GM12801 (cell line): ENCODE results near the gene FHIT.

Source experiments
- TF ChIP-seq, protein P1 (sequence below): IDR thresholded peaks from one replicate; pipeline ENCODE4 v1.5.1; 2011; ENCODE audit warnings: control low read depth; ENCODE audit not compliant: insufficient read length; ENCODE audit errors: extremely low read depth

Gene FHIT

DNA sequence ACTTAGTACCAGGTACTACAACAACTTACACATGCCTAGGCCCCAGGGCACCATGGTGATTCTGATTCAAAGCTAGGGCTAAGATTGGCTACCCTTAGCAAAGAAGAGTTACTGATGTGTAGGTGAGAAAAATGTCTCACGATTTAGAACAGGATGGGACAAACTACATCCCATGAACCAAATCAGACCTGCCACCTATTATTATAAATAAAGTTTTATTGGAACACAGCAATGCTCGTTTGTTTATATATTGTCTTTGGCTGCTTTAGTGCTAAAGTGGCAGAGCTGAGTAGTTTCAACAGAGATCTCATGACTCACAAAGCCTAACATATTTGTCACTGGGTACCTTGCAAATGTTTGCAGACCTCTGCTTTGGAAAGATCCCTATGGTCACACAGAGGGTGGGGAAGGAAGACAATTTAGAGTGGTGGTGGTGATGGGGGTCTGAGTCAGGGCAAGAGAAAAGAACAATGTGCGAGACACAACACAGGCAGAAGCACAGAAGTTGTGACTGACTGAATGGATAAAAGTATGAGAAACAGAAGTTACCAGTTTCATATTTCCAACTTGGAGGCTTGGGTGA, 1430.8 kb downstream of the FHIT start:
- TF ChIP-seq, protein P1, sequence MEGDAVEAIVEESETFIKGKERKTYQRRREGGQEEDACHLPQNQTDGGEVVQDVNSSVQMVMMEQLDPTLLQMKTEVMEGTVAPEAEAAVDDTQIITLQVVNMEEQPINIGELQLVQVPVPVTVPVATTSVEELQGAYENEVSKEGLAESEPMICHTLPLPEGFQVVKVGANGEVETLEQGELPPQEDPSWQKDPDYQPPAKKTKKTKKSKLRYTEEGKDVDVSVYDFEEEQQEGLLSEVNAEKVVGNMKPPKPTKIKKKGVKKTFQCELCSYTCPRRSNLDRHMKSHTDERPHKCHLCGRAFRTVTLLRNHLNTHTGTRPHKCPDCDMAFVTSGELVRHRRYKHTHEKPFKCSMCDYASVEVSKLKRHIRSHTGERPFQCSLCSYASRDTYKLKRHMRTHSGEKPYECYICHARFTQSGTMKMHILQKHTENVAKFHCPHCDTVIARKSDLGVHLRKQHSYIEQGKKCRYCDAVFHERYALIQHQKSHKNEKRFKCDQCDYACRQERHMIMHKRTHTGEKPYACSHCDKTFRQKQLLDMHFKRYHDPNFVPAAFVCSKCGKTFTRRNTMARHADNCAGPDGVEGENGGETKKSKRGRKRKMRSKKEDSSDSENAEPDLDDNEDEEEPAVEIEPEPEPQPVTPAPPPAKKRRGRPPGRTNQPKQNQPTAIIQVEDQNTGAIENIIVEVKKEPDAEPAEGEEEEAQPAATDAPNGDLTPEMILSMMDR, result no peak

DNA sequence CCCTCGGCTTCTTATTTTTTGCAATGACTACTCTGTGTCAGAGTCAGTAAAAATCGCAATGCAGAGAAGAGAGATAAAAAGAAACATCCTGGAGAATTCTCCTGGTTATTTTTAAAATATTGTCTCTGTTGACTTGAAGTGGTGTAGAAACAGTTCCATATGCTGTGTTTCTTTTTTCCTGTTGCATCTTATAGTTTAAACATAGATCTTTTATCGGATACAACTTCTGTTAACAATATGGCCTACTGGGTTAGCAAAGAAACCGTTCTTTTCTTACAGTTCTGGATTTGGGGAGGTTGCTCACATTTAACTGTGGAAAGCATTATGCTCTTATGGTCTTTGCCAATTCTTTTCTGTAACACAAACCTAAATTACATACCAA, 1432.3 kb downstream of the FHIT start:
- TF ChIP-seq, protein P1, result no peak

DNA sequence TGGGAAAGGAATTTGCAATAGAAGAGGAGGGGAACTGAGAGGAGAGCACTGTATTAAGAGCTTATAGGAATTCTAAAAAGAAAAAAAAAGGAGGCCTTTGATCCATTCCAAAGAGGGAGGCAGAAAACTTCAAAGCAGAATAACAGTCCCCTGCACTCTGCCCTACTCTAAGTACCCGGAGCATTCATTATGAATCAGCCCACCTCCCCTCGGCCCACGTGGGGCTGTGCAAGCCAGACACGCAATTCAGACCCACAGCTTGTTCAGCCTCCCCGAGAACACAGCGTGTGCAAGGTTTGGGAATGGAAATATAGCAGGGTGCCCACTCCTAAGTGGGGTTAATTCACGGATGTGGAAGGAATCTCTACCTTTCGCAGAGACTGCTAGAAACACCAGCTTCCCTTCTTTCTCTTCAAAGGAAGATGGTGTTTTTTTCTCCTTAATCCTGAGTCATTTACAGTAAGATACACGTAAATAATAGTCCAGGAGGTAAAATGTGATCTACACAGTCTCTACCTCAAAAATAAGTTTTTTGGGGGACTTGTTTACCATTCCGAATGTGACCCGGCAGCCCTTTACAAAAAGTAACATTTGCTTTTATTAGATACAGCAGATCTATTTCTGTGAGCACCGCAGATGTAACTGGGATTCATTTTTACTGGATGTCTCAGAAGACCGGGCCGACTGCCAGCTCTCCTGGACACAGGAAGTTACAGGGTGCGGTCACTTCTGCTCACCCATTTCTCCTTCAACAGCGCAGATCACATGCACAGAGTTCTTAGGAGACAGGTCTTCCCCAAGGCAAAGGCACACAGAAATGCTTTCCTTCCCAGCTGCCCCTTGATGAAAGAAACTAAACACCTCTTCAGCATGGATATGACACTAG, 1433.0 kb downstream of the FHIT start:
- TF ChIP-seq, protein P1, result no peak

DNA sequence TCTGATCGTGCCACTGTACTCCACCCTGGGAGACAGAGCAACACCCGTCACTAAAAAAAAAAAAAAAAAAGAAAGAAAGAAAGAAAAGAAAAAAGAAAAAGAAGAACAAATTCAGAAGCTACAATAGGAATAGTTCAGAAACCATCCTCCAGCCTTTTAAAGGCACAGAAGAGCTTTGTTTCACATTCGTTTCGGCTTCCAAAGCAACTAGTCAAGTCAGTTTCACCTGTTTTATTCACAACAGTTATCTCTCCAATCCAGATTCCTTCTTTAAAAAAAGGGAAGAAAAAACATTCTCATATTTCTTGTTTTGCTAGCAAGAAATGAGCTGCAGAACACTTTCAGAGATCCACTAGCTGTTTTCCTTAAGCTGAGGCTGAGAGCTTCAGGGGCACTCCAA, 1433.7 kb downstream of the FHIT start:
- TF ChIP-seq, protein P1, result no peak

DNA sequence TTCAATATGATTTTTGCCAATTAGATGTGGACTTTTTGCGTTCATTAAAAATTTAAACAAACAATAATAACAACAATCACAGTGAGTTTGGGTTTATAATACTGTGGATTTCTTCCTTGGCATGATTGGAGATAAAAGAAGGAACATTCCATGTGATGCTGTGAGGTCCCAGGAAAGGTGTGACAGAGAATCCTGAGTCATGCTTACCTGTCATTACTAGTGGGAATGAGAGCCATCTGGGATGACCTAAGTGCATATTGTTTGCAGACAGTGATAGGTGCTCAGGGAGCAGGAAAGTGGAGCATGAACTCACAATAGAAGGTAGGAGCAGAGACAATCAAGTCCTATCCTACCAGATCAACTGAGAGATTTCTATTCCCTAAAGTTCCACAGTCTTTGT, 1434.9 kb downstream of the FHIT start:
- TF ChIP-seq, protein P1, result no peak

GRCh38 chr3:59813148-59813538, 1438.1 kb downstream of the FHIT start:
- TF ChIP-seq, protein P1, result no peak

GRCh38 chr3:59812237-59813147, 1438.8 kb downstream of the FHIT start:
- TF ChIP-seq, protein P1, result no peak
